Kidney capillary endothelial cell (primary cell): Measurements from ENCODE around the gene TM9SF1.

Source experiments
- DNase-seq: peaks from one replicate; pipeline ENCODE4 v3.0.0-alpha.2; 2018; ENCODE audit warnings: low spot score

Gene TM9SF1

DNA sequence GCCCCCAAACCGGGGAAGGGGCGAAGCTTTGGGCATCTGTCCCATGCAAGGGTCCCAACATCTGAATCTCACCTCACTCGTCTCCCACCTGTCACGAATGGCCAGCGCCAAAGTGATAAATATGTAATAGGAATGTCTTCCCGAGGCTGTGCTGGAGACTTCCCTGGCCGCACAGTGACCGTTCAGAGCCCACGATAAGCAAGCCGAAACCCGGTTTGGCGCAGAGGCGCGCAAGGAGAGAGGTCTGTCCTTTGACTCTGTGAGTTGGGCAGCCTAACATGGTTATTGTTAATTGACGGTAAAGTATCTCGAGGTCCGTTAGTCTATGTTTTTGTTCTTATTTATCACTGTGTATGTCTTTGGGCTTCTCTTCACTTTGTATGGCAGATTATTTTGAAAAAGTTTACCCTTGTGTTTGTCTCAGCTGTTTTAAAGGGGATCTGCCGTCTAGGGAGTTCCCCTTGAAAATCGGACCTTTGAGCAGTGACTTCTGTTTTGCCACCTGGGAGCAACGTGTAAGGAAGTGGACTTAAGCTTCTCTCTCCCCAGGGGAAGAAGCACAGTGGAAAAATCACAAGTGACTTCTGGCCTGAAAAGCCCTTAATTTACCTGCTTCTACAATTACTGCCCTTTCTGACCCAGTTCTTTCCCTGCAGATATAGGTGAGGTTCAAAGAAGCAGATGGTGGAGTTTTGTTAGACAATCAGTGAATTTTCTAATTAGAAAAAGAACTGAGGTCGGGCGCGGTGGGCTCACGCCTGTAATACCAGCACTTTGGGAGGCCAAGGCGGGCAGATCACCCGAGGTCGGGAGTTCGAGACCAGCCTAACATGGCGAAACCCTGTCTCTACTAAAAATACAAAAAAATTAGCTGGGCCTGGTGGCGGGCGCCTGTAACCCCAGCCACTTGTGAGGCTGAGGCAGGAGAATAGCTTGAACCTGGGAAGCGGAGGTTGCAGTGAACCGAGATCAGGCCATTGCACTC, 1.1 kb upstream of the TM9SF1 start:
- DNase-seq = no peak

DNA sequence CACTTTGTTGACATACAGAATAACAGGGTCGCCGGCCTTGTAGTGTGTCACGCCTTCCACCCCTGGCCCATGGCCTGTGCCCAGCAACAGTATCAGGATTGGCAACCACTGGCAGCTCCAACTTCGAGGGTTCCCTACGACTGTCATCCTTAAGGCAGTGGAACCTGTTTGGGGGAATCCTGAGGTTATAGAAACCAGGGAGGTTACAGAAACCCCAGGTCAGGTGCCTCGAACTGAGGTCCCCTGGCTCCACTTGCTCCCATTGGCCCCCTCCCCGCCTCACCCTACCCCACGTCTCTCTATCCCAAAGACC, 412 bp downstream of the TM9SF1 start:
- DNase-seq = no peak

DNA sequence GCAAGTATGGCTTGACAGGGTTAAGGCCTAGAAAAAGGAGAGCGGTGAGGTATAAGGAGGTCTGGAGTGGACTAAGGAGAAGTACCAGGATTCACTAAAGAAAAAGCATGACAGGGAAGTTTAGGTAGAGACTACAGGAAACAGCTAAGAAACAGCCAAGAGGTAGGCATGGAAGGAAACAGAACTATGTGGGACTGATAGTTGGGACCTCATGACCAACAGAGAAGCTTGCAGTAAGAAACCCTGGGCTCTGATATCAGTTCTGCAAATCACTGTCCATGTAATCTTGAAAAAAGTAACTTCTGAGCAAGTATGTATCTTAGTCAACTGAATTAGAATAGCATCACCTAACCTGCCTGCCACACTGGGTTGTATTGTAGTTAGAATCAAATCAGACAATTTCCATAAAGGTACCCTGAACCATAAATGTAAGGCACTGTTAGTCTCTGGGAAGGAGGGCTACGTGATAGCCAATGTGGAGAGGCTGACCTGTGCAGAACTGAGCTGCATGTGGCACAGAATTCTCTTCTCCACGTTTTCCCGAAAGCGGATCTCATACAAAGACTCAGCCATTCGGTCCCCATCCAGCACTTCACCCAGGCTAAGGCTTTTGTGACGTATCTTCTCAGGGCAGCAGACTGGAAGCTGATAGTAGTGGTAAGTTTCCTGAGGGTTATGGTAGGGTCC, 912 bp downstream of the TM9SF1 start:
- DNase-seq = no peak

DNA sequence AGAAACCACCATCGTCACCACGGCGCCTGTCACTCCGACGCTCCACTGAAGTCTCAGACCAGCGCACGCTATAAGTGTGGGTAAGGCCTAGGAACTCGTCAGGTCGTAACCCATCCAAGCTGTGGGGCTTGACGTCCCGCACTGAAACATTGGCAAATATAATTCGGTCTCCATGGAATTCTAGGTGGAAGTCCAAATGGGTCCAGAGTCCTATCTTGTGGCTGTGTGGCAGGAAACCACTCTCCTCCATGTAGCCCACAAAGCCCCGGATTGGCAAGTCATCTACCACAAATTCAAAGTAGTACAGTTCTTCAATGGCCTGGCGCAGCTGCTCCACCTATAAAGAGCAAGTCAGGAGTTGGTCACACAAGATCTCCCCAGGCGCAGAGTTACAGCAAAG, 2.3 kb downstream of the TM9SF1 start:
- no peak for DNase-seq

DNA sequence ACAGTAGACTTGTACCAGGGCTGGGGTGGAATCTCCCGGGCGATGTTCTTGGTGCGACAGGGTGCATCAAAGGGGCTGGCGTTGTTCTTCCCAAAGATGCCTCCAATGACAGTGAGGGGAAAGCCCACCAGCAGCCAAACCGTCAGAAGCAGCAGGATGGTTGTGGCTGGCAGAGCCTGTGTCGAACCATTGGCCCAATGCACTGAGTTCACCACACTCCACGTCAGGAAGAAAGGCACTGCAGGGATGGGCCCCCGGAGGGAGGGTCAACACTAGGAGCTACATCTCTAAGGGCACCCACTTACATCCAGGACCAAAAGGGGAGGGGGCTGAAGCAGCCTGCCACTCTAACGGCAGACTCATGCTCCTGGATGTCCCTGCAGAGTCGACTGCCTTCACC, 4.8 kb downstream of the TM9SF1 start:
- no peak for DNase-seq

DNA sequence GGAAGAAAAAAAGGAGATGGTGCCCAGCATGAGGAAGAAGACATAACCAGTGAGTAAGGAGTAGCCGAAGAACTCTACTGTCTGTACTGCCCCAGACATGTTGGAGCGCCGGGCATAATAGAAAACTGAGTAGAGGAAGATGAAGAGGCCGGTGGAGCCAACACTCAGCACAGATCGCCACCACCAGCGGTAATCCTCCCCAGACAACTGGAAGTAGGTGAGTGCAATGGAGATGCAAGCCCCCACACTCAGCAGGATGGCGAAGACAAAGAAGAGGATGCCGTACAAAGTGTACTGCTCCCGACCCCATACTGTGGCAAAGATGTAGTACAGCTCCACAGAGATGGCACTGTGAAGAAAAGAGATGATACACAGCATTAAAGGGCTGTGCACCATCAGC, 5.8 kb downstream of the TM9SF1 start:
- no peak for DNase-seq

DNA sequence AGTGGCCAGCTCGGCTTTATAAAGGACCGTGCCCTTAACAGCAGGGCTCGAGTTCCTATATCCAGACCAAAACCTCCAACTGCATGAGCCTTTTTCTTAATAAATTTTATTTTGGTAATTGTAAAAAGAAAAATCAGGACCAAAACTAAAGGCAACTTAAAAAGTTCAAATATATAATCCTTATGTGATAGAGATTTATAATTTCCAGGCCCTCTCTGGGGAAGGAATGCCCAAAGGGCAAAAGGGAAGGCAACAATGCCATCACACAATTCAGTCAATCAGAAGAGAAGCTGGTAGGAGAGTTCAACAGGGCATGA, 6.2 kb downstream of the TM9SF1 start:
- no peak for DNase-seq

DNA sequence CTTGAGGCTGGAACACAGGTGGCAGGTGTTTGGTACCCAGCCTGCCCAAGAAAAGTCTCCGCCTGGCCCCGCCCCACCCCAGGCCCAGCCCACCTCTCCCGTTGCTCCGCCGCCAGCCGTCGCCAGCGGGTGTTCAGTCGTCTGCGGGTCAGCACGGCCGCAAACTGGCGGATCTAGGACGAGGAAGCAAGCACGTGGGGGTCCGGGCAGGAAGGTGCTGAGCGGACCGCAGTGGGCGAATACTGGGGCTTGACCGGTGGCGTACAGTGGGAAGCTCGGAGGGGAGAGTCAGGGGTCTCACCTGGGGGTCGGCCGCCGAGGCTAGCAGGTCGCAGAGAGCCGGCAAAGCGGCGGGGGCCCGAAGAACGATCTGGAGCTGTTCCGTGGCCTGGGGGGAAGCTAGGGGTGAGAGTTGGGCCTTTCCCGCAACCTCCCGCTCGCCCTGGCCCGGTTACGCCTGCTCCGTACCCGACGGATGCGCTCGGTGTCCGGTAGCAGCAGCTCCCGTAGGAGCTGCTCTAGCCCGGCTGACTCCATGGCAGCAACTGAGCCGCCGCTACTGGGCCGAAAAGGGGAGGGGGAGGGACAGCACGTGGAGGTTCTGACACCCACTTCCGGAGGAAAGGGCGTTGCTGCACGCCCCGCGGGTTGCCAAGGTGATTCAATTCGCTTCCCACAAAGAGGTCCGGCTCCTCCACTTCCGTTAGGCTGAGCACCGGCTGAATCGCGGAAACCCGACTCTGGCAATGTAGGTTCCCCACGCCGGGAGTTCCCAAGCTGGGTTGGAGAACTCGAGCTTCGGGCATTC, 6.8 kb downstream of the TM9SF1 start, which contains the start of gene IPO4:
IPO4 (minus strand) TSS at position 566 of the 808 bp plus-strand sequence; CDS start at position 537, 29 bp downstream.
- DNase-seq = peak; percentile 96

DNA sequence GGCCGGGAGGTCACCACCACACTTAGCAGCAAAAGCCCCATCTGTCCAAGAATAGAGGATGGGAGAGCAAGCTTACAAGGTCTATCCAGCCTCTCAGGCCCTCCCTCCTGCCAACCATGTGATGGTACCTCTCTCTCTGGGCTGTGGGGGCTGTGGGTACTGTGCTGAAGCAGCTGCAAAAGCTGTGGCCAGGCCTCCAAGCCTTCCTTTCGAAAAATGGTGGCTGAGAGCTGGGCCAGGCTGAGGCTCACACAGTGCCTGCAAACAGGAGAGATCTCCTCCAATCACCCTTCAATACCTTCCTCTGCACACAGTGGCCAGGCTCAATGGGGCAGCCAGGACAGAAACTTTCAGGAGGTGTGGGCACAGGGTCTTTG, 7.7 kb downstream of the TM9SF1 start:
- no peak for DNase-seq

DNA sequence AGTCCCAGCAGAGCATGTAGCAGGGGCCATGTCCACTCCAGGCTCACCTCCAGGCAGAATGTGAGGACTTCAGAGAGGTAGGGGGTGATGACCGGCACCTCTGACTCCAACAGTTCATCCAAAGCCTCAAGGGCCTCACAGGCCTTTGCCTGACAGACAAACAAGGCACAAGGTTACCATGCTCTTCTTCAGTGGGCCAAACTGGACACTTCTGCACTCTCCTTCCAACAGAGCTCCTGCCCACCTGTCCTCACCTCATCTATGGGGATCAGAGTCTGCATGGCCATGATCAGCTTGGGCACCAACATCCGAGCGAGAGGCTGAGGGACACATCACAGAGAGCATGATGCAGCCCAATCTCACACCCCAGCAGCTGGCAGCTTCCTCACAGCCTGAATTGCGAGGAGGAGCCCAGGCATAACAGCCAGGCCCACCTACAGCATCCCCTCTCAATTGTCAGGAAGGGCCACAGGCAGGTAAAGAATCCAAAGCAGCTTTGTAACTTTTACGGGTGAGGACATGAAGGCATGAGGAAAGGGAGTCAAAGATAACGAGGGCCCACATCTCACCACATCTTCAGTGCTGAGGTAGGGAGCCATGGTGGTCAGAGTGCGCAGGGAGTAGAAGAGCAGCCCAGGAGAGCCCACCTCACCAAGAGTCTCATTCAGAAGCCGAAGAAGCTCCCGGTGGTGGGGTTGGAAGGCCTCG, 8.3 kb downstream of the TM9SF1 start:
- DNase-seq = no peak

DNA sequence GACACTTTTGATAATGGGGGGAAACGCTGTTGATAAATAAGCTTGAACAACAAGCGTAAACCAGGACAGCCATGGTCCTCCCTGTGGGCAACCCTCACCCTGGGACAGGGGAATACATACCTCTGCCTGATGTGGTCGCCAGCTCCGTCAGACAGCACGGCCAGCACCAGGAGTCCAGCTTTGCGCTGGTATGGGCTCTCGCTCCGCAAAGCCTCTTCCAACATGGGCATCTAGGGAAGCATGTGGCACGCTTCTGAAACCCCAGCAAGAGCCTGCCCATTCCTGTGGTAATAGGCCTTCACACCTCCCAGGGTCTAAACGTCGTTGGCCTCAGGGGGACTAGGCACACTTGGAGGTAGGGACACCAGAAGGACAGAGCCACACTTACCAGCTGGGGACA, 9.5 kb downstream of the TM9SF1 start:
- no peak for DNase-seq

DNA sequence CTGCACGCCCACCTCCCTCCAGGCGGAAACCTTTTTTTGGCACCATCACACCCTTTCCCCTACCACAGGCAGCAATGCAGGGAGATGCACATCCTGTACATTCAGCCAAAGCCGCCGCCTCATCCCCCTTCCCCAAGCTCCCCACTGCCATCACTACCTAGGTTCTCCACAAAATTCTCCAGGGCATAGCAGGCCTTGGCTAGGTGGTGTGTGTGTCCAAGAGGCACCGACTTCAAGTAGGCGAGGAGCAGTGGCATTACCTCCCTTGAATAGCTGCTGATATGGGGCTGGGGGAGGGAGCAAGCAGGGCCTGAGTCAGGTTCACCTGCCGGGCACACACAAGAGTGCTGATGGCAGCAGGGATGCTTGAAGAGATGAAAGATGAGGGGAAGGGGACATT, 10.2 kb downstream of the TM9SF1 start:
- DNase-seq = no peak

DNA sequence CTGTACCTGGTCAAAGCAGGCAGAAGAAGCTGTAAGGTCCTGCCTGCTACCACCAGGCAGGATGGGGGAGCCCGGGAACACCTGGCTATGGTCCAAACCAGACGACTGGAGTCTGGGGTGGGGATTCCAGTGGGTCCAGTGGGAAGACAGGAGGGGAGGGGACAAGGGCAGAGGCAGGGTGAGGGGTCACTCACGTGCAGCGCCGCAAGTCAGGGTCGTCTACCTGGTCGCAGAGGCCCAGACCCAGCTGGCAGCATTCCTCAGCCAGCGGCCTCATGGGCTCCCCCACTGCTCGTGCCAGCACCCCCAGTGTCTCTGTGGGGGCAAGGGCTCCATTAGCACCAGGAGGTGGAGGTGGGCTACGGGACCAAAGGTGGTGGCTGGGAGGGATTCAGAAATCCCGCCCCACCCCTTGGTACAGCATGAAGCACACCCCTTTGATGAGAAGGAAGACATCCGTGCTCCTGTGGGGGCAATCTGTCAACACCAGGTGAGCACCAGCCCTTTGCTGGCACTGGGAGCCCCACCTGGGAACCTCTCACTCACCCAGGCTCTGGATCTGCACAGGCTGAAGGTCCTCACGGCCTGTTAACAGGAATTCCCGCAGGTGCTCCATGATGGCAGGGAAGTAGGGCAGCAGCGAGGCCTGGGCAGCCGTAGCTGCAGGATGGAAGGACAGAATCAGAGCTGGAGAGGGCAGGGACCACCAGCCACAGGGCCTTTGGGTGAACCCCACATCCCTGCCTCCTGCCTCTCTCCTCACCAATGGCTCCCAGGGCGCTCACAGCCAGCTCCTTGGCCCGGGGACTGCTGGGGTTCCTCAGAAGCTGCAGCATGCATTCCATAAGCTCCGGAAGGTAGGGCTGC, 10.9 kb downstream of the TM9SF1 start:
- no peak for DNase-seq

DNA sequence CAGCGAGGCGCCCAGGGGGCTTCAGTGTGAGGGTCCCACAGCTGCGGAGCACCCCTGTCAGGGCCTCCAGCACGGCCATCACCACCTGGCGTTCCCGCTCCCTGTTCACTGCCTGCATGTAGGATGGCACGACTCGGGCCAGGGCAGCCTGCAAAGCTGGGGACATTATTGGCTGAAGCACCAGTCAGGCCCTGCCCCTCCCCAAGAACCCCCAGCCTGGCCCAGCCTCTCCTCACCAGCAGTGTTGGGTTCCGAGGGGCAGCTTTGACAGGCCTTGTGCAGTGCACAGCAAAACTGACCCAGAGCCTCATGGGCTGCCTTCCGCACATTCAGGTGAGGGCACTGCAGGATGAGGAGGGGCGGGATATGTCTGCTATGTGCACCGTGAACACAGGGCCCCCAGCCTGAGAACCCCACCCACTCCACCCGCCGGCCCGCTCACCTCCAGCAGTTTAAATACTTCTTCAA, 12.2 kb downstream of the TM9SF1 start:
- DNase-seq = no peak

DNA sequence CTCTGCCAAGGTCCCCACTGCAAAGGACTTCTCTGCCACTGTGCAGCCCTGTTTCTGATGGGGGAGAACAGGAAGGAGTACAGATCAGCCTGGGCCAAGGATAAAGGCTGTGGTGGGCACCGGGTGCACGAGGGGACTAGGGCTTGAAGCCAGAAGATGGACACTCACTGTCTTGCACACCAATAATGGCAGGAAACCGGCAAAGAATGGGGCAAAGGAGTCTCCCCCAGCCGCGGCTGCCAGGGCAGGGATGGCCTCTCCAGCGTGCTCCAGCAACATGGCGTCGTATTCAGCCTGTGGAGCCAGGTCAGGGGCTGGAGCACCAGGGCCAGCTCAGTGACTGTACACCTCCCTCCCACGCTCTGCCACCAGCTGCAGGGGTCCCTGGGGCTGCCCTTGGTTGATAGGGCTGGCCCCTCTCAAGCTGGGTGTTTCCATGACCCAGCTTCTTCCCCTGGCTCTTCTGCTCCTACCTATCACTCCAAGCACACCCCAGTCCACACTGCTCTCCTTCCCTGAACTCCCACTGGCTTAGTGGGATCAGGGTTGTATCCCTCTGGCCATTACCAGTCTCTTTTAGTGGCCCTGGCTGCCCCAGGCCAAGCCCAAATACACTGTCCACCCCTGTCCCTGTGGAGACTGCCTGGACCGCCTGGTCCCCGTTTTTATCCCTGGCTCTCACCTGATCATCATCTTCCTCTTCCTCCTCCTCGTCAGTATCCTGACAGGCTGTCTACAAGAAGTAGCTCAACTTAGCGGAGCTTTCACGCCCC, 12.9 kb downstream of the TM9SF1 start:
- DNase-seq = no peak

DNA sequence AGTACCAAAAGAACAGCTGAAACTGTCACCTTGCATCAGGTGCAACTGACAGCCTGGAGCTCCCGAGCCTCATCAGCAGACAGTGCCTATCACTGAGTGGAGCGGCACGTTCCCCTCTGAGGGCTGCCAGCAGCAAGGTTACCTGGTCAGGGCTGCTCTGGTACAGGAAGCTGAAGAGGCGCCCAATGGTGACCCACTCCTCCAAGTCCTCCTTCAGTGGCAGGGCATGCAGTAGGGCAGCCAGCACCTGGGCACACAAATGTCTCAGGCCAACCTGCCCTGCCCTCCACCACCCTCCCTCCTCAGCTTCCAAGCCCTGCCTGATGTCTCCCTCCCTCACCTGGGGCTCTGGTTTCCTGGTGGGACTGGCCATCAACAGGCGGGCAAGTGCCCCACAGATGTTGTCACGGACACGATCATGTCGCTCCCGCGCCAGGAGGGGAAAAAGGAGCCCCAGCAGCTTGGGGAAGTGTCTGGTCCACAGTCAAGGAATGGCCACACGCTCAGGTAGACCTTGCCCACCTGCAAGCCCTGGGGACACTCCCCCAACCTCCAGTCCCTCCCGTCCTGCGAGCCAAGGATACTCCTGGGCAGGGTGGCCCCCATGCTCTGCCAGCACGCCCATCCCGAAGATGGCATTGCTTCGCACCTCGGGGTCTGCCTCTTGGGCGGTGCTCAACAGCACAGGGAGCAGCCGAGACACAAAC, 13.7 kb downstream of the TM9SF1 start:
- no peak for DNase-seq

DNA sequence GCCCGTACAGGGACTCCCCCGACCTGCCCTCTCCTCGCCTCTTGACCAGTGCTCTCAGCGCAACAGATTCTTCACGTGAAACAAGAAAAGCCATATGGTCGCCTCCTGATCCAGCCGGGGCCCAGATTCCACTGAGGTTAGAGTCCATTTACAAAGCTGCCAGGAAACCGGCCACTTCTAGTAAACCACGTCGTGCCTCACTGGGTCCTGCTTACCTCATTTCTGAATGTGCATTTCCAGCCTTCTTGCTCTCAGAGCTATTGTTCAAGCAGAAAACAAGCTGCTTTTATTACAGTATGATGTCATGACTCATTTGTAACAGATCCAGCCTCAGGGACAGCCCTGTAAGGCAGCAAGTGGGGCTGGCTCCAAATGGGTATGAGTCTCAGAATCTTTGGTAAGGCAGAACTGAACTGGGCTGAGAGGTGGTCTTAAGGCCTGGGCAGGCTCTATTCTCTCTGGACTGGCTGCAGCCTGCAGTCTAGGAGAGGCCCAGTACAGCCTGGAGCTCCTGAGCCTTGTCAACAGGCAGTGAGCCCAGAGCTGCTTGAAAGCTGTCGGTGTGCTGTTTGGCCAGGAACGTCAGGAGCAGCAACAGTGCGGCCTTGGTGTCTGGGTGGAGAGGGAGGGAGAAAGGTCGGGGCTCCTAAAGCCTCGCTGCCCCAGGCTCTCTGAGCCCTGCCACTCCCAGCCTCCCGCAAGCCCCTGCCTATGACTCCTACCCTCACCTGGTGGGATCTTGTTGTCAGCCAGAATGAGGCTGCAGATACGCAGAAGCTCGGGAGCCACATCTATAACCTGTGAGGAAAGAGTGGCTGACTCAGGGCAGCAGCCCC, 15.1 kb downstream of the TM9SF1 start:
- DNase-seq = peak; percentile 60

DNA sequence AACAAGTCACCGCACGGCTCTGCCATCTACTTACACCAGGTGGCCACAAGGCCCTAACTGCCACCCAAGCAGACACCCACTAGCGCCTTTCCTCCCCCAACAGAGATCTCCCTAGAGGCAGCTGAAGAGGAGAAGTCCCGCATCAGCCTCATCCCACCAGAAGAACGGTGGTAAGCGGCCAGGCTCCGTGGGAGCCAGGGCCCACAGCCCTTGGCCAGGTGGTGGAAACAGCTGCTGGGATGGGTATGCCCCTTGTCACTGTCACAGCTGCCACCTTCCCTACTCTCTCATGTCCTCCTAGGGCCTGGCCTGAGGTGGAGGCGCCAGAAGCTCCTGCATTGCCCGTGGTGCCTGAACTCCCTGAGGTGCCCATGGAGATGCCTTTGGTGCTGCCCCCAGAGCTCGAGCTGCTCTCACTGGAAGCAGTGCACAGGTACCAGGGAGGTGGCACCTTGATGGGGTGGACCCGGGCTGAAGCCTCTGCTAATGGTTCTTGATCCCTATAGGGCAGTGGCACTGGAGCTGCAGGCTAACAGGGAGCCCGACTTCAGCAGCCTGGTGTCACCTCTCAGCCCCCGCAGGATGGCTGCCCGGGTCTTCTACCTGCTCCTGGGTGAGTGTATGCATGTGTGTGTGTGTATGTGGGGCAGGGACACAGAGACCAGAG, 15.8 kb downstream of the TM9SF1 start:
- no peak for DNase-seq
